GM12873 (cell line): ENCODE results near the gene OAS3.

Experiments
- TF ChIP-seq, protein P1 (sequence below): IDR thresholded peaks from 2 replicates; pipeline ENCODE4 v1.5.1; 2012; ENCODE audit warnings: low read depth, mild to moderate bottlenecking, moderate library complexity, low read length, control low read depth; ENCODE audit not compliant: insufficient read depth; ENCODE audit errors: missing control alignments

OAS3 gene

DNA sequence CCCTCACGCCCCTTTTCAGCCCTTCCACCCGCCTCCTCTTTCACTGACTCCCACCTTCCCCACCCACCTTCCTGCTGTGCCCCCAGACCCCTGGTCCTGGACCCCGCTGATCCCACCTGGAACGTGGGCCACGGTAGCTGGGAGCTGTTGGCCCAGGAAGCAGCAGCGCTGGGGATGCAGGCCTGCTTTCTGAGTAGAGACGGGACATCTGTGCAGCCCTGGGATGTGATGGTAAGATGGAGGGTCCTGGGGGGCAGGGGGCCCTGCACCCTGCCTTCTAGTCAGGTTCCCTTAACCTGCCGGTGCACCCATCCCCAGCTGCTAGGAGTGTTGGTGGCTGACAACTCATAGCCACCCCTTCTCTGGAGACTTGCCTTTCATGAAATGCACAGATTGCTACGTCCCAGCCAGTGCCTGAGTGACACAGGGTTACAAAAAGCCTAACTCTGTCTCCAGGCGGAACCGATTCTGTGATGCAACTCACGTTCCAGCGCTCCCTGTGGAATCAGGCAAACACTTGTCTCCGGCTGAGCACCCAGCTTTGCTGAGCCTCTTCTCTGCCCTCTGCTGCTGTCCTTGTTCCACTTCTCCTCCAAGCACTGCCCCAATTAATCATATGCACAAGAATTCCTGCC, 25.1 kb downstream of the OAS3 start:
- TF ChIP-seq, protein P1, sequence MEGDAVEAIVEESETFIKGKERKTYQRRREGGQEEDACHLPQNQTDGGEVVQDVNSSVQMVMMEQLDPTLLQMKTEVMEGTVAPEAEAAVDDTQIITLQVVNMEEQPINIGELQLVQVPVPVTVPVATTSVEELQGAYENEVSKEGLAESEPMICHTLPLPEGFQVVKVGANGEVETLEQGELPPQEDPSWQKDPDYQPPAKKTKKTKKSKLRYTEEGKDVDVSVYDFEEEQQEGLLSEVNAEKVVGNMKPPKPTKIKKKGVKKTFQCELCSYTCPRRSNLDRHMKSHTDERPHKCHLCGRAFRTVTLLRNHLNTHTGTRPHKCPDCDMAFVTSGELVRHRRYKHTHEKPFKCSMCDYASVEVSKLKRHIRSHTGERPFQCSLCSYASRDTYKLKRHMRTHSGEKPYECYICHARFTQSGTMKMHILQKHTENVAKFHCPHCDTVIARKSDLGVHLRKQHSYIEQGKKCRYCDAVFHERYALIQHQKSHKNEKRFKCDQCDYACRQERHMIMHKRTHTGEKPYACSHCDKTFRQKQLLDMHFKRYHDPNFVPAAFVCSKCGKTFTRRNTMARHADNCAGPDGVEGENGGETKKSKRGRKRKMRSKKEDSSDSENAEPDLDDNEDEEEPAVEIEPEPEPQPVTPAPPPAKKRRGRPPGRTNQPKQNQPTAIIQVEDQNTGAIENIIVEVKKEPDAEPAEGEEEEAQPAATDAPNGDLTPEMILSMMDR: no peak

DNA sequence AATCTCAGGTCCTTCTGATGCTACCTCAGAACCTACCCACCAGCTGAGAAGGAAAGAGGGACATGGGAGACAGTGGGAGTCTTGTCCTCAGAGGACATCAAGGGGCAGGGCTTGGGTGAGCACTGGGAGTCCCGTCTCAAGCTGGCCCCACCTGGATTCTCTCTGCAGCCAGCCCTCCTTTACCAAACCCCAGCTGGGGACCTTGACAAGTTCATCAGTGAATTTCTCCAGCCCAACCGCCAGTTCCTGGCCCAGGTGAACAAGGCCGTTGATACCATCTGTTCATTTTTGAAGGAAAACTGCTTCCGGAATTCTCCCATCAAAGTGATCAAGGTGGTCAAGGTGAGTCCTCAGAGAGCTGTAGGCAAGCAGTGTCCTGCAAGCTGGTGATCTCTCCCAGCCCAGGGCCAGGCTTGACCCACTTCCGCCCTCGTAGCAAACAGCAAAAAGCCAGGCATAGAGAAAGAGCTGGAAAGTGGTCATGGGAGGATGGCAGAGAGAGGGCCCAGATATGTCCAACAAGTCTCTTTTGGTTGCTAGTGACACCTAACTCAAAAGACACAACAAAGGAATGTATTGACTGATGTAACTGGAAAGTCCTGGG, 25.9 kb downstream of the OAS3 start:
- TF ChIP-seq, protein P1: no peak

- TF ChIP-seq, protein P1: no peak
These were observed 26.6 kb downstream of the OAS3 start for GRCh38 chr12:112964915-112965314.

DNA sequence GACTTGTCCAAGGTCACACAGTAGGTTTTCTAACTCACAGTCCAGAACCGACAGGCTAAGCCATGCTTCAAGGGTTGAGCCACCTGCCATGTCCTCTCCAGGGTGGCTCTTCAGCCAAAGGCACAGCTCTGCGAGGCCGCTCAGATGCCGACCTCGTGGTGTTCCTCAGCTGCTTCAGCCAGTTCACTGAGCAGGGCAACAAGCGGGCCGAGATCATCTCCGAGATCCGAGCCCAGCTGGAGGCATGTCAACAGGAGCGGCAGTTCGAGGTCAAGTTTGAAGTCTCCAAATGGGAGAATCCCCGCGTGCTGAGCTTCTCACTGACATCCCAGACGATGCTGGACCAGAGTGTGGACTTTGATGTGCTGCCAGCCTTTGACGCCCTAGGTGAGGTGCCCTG, 27.4 kb downstream of the OAS3 start:
- TF ChIP-seq, protein P1: no peak

GRCh38 chr12:112967306-112967705, 29.0 kb downstream of the OAS3 start:
- TF ChIP-seq, protein P1: no peak

- TF ChIP-seq, protein P1: no peak
These were observed 29.6 kb downstream of the OAS3 start for GRCh38 chr12:112967858-112968257.

DNA sequence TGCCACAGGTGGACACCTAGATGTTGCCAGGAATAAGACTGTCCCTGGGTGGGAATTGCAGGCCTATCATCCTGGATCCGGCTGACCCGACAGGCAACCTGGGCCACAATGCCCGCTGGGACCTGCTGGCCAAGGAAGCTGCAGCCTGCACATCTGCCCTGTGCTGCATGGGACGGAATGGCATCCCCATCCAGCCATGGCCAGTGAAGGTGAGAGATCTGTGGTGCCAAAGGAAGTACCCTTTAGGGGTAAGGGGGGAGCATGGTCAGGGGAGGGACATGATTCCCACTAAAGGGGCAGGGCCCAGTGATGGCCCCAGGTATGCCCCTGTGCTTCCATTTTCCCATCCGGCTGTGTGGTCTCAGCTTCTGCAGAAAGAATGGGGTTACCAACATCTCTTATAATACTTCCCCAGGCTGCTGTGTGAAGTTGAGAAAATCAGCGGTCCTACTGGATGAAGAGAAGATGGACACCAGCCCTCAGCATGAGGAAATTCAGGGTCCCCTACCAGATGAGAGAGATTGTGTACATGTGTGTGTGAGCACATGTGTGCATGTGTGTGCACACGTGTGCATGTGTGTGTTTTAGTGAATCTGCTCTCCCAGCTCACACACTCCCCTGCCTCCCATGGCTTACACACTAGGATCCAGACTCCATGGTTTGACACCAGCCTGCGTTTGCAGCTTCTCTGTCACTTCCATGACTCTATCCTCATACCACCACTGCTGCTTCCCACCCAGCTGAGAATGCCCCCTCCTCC, 31.5 kb downstream of the OAS3 start:
- TF ChIP-seq, protein P1: no peak
